Measurements from ENCODE around the gene TRIO. TPM values are rescaled to one million over a fixed set of nuclear protein-coding genes. Genes with fewer than 3 reads are reported as not detected.

TRIO gene
- total RNA-seq, 1 donor from 2014 or later, result 148 TPM

GRCh38 chr5:14410068-14410393, 266.9 kb downstream of the TRIO start:
- no peaks in the 10 kb centered on the region for H3K4me1 ChIP-seq
- intact Hi-C loops (cut with DNase I), result no loop called here
- ATAC-seq (no peak), DNase-seq (no peak)
- no peak overlapping the region for H3K27ac ChIP-seq
- no peaks in the 10 kb centered on the region for H3K27me3 ChIP-seq
- TF ChIP-seq CTCF (IDR thresholded peaks at IDR 0.05), result no peak
- peaks cover 99% of the 10 kb centered on the region for H3K36me3 ChIP-seq
- no peak overlapping the region for H3K4me3 ChIP-seq
- no peaks in the 10 kb centered on the region for H3K9me3 ChIP-seq

GRCh38 chr5:14410394-14411201, 267.5 kb downstream of the TRIO start:
- no peaks in the 10 kb centered on the region for H3K9me3 ChIP-seq
- DNase-seq (no peak), ATAC-seq (no peak)
- no peak overlapping the region for H3K4me3 ChIP-seq
- intact Hi-C loops (cut with DNase I), result no loop called here
- no peaks in the 10 kb centered on the region for H3K27me3 ChIP-seq
- H3K4me1 ChIP-seq, result no peaks in the 10 kb centered on the region
- no peak overlapping the region for H3K27ac ChIP-seq
- no peak for TF ChIP-seq CTCF (IDR thresholded peaks at IDR 0.05)
- H3K36me3 ChIP-seq, result peaks cover 99% of the 10 kb centered on the region

GRCh38 chr5:14411216-14411615, 268.1 kb downstream of the TRIO start:
- intact Hi-C loops (cut with DNase I), result no loop called here
- no peaks in the 10 kb centered on the region for H3K4me1 ChIP-seq
- H3K27ac ChIP-seq, result no peak overlapping the region
- ATAC-seq (no peak), DNase-seq (no peak)
- no peak for TF ChIP-seq CTCF (IDR thresholded peaks at IDR 0.05)
- no peaks in the 10 kb centered on the region for H3K27me3 ChIP-seq
- H3K36me3 ChIP-seq, result peaks cover 99% of the 10 kb centered on the region
- no peaks in the 10 kb centered on the region for H3K9me3 ChIP-seq
- no peak overlapping the region for H3K4me3 ChIP-seq

GRCh38 chr5:14413331-14413750, 270.2 kb downstream of the TRIO start:
- Histone ChIP-seq H3K36me3 (peaks cover 96% of the 10 kb centered on the region), H3K4me3 (no peak overlapping the region), H3K27ac (no peak overlapping the region), H3K27me3 (no peaks in the 10 kb centered on the region), H3K9me3 (no peaks in the 10 kb centered on the region), H3K4me1 (no peaks in the 10 kb centered on the region)
- TF ChIP-seq CTCF (IDR thresholded peaks at IDR 0.05), result no peak
- no peak for DNase-seq
- no peak for ATAC-seq
- intact Hi-C loops (cut with DNase I), result no loop called here

- no peaks in the 10 kb centered on the region for H3K9me3 ChIP-seq
- no peak for DNase-seq
- H3K27me3 ChIP-seq, result no peaks in the 10 kb centered on the region
- intact Hi-C loops (cut with DNase I), result no loop called here
- TF ChIP-seq CTCF (IDR thresholded peaks at IDR 0.05), result no peak
- H3K27ac ChIP-seq, result no peak overlapping the region
- no peaks in the 10 kb centered on the region for H3K4me1 ChIP-seq
- no peak for ATAC-seq
- peaks cover 96% of the 10 kb centered on the region for H3K36me3 ChIP-seq
- no peak overlapping the region for H3K4me3 ChIP-seq
Measured at GRCh38 chr5:14414007-14414406, 270.9 kb downstream of the TRIO start.

GRCh38 chr5:14414656-14415023, 271.5 kb downstream of the TRIO start:
- H3K36me3 ChIP-seq, result peaks cover 96% of the 10 kb centered on the region
- H3K4me3 ChIP-seq, result no peak overlapping the region
- H3K9me3 ChIP-seq, result no peaks in the 10 kb centered on the region
- H3K27me3 ChIP-seq, result no peaks in the 10 kb centered on the region
- DNase-seq (no peak), ATAC-seq (no peak)
- no peak for TF ChIP-seq CTCF (IDR thresholded peaks at IDR 0.05)
- intact Hi-C loops (cut with DNase I), result no loop called here
- H3K27ac ChIP-seq, result no peak overlapping the region
- H3K4me1 ChIP-seq, result no peaks in the 10 kb centered on the region

Measured in upper lobe of right lung (tissue), 1 donor.